Effector memory CD4-positive, alpha-beta T cell (primary cell): Measurements from ENCODE around the gene CPNE8.

Experiments used
- DNase-seq, 3 donors: peaks; one replicate each; pipeline ENCODE4 v3.0.0-alpha.2; 2020
- H3K27ac ChIP-seq: 2 replicates; pipeline ENCODE4 v1.7.0; 2013; ENCODE audit warnings: mild to moderate bottlenecking, low read length, moderate library complexity; ENCODE audit not compliant: insufficient read depth, poor library complexity, severe bottlenecking
- H3K27me3 ChIP-seq: replicated peaks from 2 replicates; pipeline ENCODE4 v1.7.0; 2013; ENCODE audit warnings: mild to moderate bottlenecking, low read length; ENCODE audit not compliant: insufficient read depth, control insufficient read depth, poor library complexity, severe bottlenecking
- H3K36me3 ChIP-seq: 2 replicates; pipeline ENCODE4 v1.7.0; 2013; ENCODE audit warnings: mild to moderate bottlenecking, low read length, moderate library complexity; ENCODE audit not compliant: control insufficient read depth, insufficient read depth
- H3K4me1 ChIP-seq: 2 replicates; pipeline ENCODE4 v1.7.0; 2013; ENCODE audit warnings: low read length, mild to moderate bottlenecking; ENCODE audit not compliant: control insufficient read depth, insufficient read depth, poor library complexity, severe bottlenecking
- H3K4me3 ChIP-seq: 2 replicates; pipeline ENCODE4 v1.7.0; 2013; ENCODE audit warnings: low read length, low read depth, mild to moderate bottlenecking; ENCODE audit not compliant: insufficient read depth, poor library complexity, severe bottlenecking
- H3K9me3 ChIP-seq: 2 replicates; pipeline ENCODE4 v1.7.0; 2013; ENCODE audit warnings: mild to moderate bottlenecking, low read length, moderate library complexity; ENCODE audit not compliant: control insufficient read depth

Gene CPNE8

DNA sequence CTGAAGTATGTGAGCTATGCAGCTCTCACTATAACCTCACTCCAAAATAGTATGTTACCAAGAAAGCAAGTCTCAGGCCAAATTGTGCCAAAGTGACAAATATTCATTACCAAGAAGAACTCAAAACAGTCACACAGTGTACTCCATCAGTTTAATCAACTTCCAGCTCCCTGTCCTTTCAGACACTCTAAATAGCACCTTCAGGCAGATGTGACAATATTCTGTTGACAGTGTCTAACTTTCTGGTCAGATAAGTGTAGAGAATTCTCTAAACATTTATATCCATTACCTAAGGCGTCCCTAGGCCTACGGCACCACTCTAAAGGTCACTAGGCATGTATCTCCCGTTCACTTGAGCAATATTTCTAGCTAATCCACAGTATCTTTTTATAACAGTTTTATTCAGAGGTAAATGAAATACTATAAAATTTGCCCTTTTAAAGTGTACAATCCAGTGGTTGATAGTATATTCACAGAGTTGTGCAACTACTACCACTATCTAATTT, 21.7 kb downstream of the CPNE8 start:
- no peak overlapping the region for H3K27ac ChIP-seq
- H3K4me3 ChIP-seq, result no peak overlapping the region
- H3K9me3 ChIP-seq, result no peaks in the 10 kb centered on the region
- no peak for DNase-seq
- H3K4me1 ChIP-seq, result no peaks in the 10 kb centered on the region
- no peaks in the 10 kb centered on the region for H3K27me3 ChIP-seq
- H3K36me3 ChIP-seq, result no peaks in the 10 kb centered on the region

DNA sequence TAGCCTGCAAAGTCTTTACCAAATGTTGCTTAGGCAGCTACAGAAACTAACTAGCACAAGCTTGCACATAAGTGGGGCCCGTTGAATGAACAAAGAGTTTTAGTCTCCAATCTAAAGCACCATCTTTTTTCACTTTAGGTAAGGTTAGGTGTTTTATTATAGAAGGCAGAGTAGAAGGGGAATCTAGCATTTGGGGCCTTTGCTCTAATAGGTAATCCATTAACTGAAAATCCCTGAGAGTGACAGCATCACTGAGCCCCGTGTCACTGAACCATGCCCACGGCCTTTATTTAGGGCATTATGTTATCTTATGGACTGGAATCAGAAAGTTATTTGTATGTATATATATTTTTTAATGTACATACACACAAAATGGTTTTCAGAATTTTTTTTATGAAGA, 25.1 kb downstream of the CPNE8 start:
- Histone ChIP-seq H3K27me3 (no peaks in the 10 kb centered on the region), H3K36me3 (no peaks in the 10 kb centered on the region), H3K27ac (no peak overlapping the region), H3K9me3 (no peaks in the 10 kb centered on the region), H3K4me3 (no peak overlapping the region), H3K4me1 (no peaks in the 10 kb centered on the region)
- no peak for DNase-seq

DNA sequence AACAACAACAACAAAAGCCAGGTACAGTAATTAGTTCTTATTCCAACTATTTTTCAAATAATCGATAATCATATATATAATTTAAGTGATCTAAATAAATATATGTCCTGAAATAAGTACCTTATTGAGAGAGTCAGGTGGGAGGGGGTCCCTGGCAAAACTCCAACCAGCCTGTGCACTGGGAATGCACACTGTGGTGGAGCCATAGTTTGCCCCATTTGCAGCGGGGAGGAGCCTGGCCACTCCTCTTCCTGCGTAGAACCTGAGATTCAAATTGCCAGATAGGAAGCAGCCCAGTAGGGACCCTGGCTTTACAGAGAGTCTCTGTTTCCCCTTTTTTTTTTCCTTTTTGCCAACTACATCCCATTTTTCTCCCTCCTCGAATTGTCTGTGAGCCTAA, 26.4 kb downstream of the CPNE8 start:
- no peak for DNase-seq

DNA sequence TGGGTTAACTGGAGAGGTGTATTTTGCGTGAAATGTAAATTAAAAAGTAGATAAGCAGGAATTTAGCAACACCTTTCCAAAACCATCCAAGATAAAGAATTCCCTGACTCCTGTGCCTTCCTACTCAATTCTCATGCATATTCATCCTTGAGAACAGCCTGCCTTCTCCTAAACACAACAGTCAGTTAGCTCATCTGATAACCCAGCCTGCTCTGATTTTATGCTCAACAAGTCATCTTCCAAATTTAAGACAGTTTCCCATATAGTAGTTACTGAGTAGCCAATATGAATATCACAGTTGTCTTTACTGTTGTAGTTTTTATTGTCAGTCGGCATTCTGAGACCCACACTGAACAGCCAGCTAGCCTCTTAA, 27.1 kb downstream of the CPNE8 start:
- Histone ChIP-seq H3K27me3 (no peaks in the 10 kb centered on the region), H3K4me1 (no peaks in the 10 kb centered on the region), H3K27ac (no peak overlapping the region), H3K9me3 (no peaks in the 10 kb centered on the region), H3K36me3 (no peaks in the 10 kb centered on the region), H3K4me3 (no peak overlapping the region)
- DNase-seq, result no peak

More for the DNA sequence above, 26.4 kb downstream of the CPNE8 start:
- H3K4me3 ChIP-seq, result no peak overlapping the region
- H3K36me3 ChIP-seq, result no peaks in the 10 kb centered on the region
- H3K27ac ChIP-seq, result no peak overlapping the region
- H3K4me1 ChIP-seq, result no peaks in the 10 kb centered on the region
- no peaks in the 10 kb centered on the region for H3K9me3 ChIP-seq
- H3K27me3 ChIP-seq, result no peaks in the 10 kb centered on the region

DNA sequence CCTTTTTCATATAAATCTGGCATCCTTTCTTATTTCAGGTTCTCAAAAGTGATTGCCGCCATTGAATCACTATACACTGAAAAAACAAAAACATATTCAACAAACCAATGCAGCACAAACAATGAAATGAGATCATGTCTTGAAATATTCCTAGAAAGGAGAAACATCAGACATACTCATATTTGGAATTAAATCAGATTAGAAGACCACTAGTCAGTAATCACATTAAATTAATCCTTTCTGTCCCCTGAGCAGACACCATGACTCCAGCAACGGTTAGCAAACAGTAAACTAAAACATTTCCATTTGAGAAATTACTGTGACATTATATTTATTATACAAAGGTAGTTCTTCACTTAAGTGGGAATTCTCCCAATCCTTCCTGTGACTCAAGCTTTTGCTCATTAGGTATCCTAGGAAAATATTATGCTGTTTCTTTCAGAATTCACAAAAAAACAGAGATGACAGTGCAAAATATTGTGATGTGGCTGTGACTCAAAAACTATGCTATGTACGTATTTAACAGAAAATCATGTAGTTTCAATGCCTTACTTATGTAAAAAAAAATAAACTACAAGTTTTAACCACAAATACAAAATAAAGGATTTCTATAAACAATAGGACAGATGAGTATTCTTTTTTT, 29.7 kb downstream of the CPNE8 start:
- Histone ChIP-seq H3K9me3 (no peaks in the 10 kb centered on the region), H3K36me3 (no peaks in the 10 kb centered on the region), H3K27me3 (no peaks in the 10 kb centered on the region), H3K27ac (no peak overlapping the region), H3K4me1 (no peaks in the 10 kb centered on the region), H3K4me3 (no peak overlapping the region)
- no peak for DNase-seq

DNA sequence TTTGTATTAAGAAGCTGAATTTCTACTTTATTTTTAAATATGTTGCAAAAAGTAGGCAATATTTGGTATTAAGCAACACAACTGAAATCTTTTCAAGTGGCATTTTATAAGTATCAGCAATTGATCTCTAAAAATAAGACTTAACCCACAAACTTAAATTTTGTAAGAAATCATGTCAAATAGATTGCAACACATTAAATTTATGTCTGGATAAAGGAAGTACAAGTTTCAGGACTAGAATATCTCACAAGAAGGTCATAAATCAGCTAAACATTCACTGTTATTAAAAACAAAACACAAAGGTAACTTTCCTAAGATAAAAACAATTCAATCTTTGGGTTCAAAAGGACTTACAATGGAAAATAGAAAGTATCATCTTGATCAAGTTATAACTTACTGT, 32.8 kb downstream of the CPNE8 start:
- no peak overlapping the region for H3K27ac ChIP-seq
- no peaks in the 10 kb centered on the region for H3K9me3 ChIP-seq
- H3K27me3 ChIP-seq, result no peaks in the 10 kb centered on the region
- no peaks in the 10 kb centered on the region for H3K4me1 ChIP-seq
- no peak for DNase-seq
- no peaks in the 10 kb centered on the region for H3K36me3 ChIP-seq
- H3K4me3 ChIP-seq, result no peak overlapping the region

DNA sequence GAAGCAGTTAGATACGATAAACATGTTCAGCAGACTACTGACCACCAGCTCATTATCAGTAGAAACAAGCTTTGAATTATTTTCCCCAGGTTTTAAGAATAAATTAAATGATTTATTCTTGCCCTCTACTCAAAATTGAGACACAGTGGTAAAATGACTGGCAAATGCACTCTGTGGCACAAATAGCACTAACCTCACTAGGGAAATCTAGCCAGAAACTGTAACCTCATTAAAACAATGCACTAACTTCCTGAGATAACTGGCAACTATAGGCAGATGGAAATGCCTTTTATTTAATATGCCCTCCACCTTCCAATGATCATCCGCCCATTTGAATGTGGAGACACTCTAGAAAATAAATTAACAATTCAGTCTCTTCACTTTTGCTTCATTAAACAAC, 33.2 kb downstream of the CPNE8 start:
- Histone ChIP-seq H3K27me3 (no peaks in the 10 kb centered on the region), H3K4me3 (no peak overlapping the region), H3K27ac (no peak overlapping the region), H3K36me3 (no peaks in the 10 kb centered on the region), H3K4me1 (no peaks in the 10 kb centered on the region), H3K9me3 (no peaks in the 10 kb centered on the region)
- no peak for DNase-seq

DNA sequence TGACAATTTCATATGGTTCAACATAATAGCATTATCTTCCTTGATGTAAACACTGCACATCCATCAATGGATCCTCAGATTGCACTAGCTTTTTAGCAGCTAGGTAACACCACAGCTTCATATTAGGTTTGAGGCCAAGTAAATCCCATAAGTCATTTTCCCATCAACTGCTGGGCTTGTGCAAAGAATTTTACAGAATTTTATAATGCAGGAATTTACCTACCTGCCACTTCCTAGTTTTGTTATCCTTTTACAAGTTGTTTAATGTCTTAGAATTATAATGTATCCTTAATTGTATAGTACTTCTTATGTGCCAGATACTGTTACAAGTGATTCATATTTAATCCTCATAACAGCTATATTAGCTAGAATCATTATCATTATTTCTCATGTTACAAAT, 36.4 kb downstream of the CPNE8 start:
- no peak for DNase-seq
- Histone ChIP-seq H3K4me1 (no peaks in the 10 kb centered on the region), H3K9me3 (no peaks in the 10 kb centered on the region), H3K27ac (no peak overlapping the region), H3K4me3 (no peak overlapping the region), H3K36me3 (no peaks in the 10 kb centered on the region), H3K27me3 (no peaks in the 10 kb centered on the region)

DNA sequence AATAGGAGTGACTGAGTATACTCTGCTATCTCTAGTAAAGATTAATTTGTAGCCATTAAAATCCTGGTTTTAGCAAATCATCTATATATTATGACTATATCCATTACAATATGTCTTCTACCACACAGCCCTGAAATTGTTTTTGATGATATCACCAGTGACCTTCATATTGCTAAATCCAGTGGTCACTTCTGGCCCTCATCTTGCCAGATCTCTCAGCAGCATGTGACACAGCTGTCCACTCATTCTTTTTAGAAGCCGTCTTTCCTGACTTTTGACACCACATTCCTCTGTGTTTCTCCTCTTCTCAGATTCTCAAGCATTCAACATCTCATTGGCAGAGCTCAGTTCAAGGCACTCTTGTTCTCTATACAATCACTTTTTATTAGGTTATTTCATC, 54.9 kb downstream of the CPNE8 start:
- Histone ChIP-seq H3K27me3 (no peaks in the 10 kb centered on the region), H3K9me3 (no peaks in the 10 kb centered on the region), H3K4me1 (no peaks in the 10 kb centered on the region), H3K36me3 (no peaks in the 10 kb centered on the region), H3K4me3 (no peak overlapping the region), H3K27ac (no peak overlapping the region)
- no peak for DNase-seq

DNA sequence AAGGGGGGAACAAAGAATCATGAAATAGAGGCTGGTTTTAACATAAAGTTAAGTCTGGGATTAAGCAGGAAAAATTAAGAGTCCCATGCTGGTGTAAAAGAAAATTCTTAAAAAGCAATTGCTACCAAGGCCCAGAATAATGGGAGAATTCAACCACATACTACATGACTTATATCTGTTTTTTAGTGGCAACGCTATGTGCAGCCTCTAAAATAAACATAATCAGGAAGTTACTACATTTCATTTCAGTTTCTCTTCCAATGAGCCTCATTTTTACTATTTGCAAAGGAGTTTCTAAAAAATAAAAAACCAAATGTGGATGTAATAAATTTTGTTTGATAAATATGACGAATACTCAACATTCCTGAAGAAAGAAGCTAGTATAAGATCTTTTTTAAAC, 58.1 kb downstream of the CPNE8 start:
- H3K27me3 ChIP-seq, result no peaks in the 10 kb centered on the region
- H3K4me3 ChIP-seq, result no peak overlapping the region
- no peak for DNase-seq

More for the DNA sequence above, 58.1 kb downstream of the CPNE8 start:
- Histone ChIP-seq H3K27ac (no peak overlapping the region), H3K4me1 (no peaks in the 10 kb centered on the region), H3K36me3 (no peaks in the 10 kb centered on the region), H3K9me3 (no peaks in the 10 kb centered on the region)
